HG03097 (cell line): ENCODE results near the gene CACNA1A.

ENCODE experiments used
- ATAC-seq: cut with Tn5 transposase; IDR thresholded peaks from one replicate; pipeline ENCODE4 v1.9.1; 2021; ENCODE audit not compliant: unreplicated experiment, low FRiP score

The CACNA1A gene

GRCh38 chr19:13493516-13494310, 12.6 kb downstream of the CACNA1A start:
- ATAC-seq: no peak

GRCh38 chr19:13492128-13492527, 14.2 kb downstream of the CACNA1A start:
- no peak for ATAC-seq

GRCh38 chr19:13487985-13488384, 18.3 kb downstream of the CACNA1A start:
- no peak for ATAC-seq

- ATAC-seq: no peak
Observed at GRCh38 chr19:13484166-13484565, 22.1 kb downstream of the CACNA1A start.

GRCh38 chr19:13483215-13483614, 23.1 kb downstream of the CACNA1A start:
- ATAC-seq: no peak

- no peak for ATAC-seq
Observed at GRCh38 chr19:13478576-13478975, 27.7 kb downstream of the CACNA1A start.

GRCh38 chr19:13476071-13476470, 30.2 kb downstream of the CACNA1A start:
- ATAC-seq: no peak

- ATAC-seq: no peak
Observed at GRCh38 chr19:13475044-13475443, 31.2 kb downstream of the CACNA1A start.

GRCh38 chr19:13466697-13467096, 39.6 kb downstream of the CACNA1A start:
- no peak for ATAC-seq

GRCh38 chr19:13463296-13463695, 43.0 kb downstream of the CACNA1A start:
- no peak for ATAC-seq

GRCh38 chr19:13461536-13461935, 44.7 kb downstream of the CACNA1A start:
- no peak for ATAC-seq

GRCh38 chr19:13460045-13460444, 46.2 kb downstream of the CACNA1A start:
- ATAC-seq: no peak

GRCh38 chr19:13459351-13459750, 46.9 kb downstream of the CACNA1A start:
- no peak for ATAC-seq

- ATAC-seq: no peak
Observed at GRCh38 chr19:13451434-13451995, 54.8 kb downstream of the CACNA1A start.

GRCh38 chr19:13447978-13448377, 58.3 kb downstream of the CACNA1A start:
- no peak for ATAC-seq

- ATAC-seq: no peak
Observed at GRCh38 chr19:13441810-13442512, 64.3 kb downstream of the CACNA1A start.

GRCh38 chr19:13437919-13438618, 68.2 kb downstream of the CACNA1A start:
- no peak for ATAC-seq

GRCh38 chr19:13436352-13436751, 69.9 kb downstream of the CACNA1A start:
- ATAC-seq: no peak

GRCh38 chr19:13430790-13431582, 75.3 kb downstream of the CACNA1A start:
- ATAC-seq: no peak

- ATAC-seq: no peak
Observed at GRCh38 chr19:13429563-13429962, 76.7 kb downstream of the CACNA1A start.
